Mesenchymal stem cell (in vitro differentiated cells and primary cell): ENCODE results near the gene TREX2.

Source experiments
- DNase-seq: peaks from one replicate; pipeline ENCODE4 v3.0.0-alpha.2; 2013
- H2AFZ ChIP-seq: one replicate; pipeline ENCODE4 v1.6.1; 2013; ENCODE audit warnings: low read depth, mild to moderate bottlenecking, control low read depth, inconsistent platforms, low read length, moderate library complexity
- H2AK5ac ChIP-seq: 2 replicates; pipeline ENCODE4 v1.6.1; 2013; ENCODE audit warnings: low read length, moderate library complexity, mild to moderate bottlenecking, inconsistent platforms; ENCODE audit not compliant: severe bottlenecking
- H2BK120ac ChIP-seq: one replicate; pipeline ENCODE4 v1.6.1; 2013; ENCODE audit warnings: low read depth, mild to moderate bottlenecking, inconsistent platforms, low read length, moderate library complexity
- H2BK12ac ChIP-seq, 2 experiments: one replicate each; pipeline ENCODE4 v1.6.1; 2013; ENCODE audit warnings: inconsistent platforms in 2 of 2, low read length in 2 of 2, mild to moderate bottlenecking in 2 of 2, moderate library complexity in 2 of 2, control low read depth in 1 of 2
- H2BK15ac ChIP-seq: one replicate; pipeline ENCODE4 v1.6.1; 2013; ENCODE audit warnings: mild to moderate bottlenecking, low read depth, inconsistent platforms; ENCODE audit not compliant: poor library complexity, severe bottlenecking
- H2BK5ac ChIP-seq: 2 replicates; pipeline ENCODE4 v1.6.1; 2013; ENCODE audit warnings: low read depth, mild to moderate bottlenecking, low read length, control low read depth, inconsistent platforms; ENCODE audit not compliant: poor library complexity, severe bottlenecking
- H3K14ac ChIP-seq, 2 experiments: one replicate each; pipeline ENCODE4 v1.6.1; 2013; ENCODE audit warnings: inconsistent platforms in 2 of 2, low read length in 2 of 2, control low read depth in 1 of 2, mild to moderate bottlenecking in 1 of 2, moderate library complexity in 1 of 2
- H3K18ac ChIP-seq, 2 experiments: one replicate each; pipeline ENCODE4 v1.6.1; 2013; ENCODE audit warnings: inconsistent platforms in 2 of 2, low read length in 2 of 2, control low read depth in 1 of 2, low read depth in 1 of 2, mild to moderate bottlenecking in 1 of 2
- H3K23ac ChIP-seq, 2 experiments: one replicate each; pipeline ENCODE4 v1.6.1; 2013; ENCODE audit warnings: inconsistent platforms in 2 of 2, low read length in 2 of 2, mild to moderate bottlenecking in 2 of 2, moderate library complexity in 2 of 2, control low read depth in 1 of 2
- H3K27ac ChIP-seq: 2 replicates; pipeline ENCODE4 v1.5.1; 2013; ENCODE audit warnings: mild to moderate bottlenecking, moderate library complexity, low read length, control low read depth, inconsistent platforms; ENCODE audit not compliant: poor library complexity, severe bottlenecking
- H3K27me3 ChIP-seq, 2 experiments: 2 replicates each; pipeline versions ENCODE4 v1.6.1 to v1.7.0; 2013; ENCODE audit warnings: low read length in 2 of 2, mild to moderate bottlenecking in 2 of 2, moderate library complexity in 2 of 2, control low read depth in 1 of 2, inconsistent platforms in 1 of 2; ENCODE audit not compliant: control insufficient read depth in 1 of 2, insufficient read depth in 1 of 2
- H3K36me3 ChIP-seq, 2 experiments: 2 replicates each; pipeline versions ENCODE4 v1.6.1 to v1.7.0; 2013; ENCODE audit warnings: low read length in 2 of 2, control low read depth in 1 of 2, inconsistent platforms in 1 of 2, low read depth in 1 of 2, mild to moderate bottlenecking in 1 of 2; ENCODE audit not compliant: insufficient read depth in 2 of 2, control insufficient read depth in 1 of 2
- H3K4ac ChIP-seq, 2 experiments: one replicate each; pipeline ENCODE4 v1.6.1; 2013; ENCODE audit warnings: inconsistent platforms in 2 of 2, low read length in 2 of 2, mild to moderate bottlenecking in 2 of 2, moderate library complexity in 2 of 2, control low read depth in 1 of 2, low read depth in 1 of 2
- H3K4me1 ChIP-seq: 2 replicates; pipeline ENCODE4 v1.6.1; 2013; ENCODE audit warnings: low read depth, low read length, control low read depth; ENCODE audit not compliant: control insufficient read depth, insufficient read depth
- H3K4me2 ChIP-seq: 2 replicates; pipeline ENCODE4 v1.6.1; 2013; ENCODE audit warnings: low read length, mild to moderate bottlenecking, inconsistent platforms; ENCODE audit not compliant: poor library complexity, severe bottlenecking
- H3K4me3 ChIP-seq, 2 experiments: 2 replicates each; pipeline versions ENCODE4 v1.5.1 to v1.7.0; 2013; ENCODE audit warnings: low read length in 2 of 2, mild to moderate bottlenecking in 2 of 2, control low read depth in 1 of 2, low read depth in 1 of 2; ENCODE audit not compliant: insufficient read depth in 1 of 2
- H3K79me1 ChIP-seq: replicated peaks from 2 replicates; pipeline ENCODE4 v1.6.1; 2013; ENCODE audit warnings: mild to moderate bottlenecking, control low read depth, low read length, inconsistent platforms; ENCODE audit not compliant: poor library complexity, severe bottlenecking
- H3K9ac ChIP-seq: 2 replicates; pipeline ENCODE4 v1.7.0; 2013; ENCODE audit warnings: mild to moderate bottlenecking, low read length, moderate library complexity
- H3K9me3 ChIP-seq: 2 replicates; pipeline ENCODE4 v1.7.0; 2013; ENCODE audit warnings: mild to moderate bottlenecking, low read length; ENCODE audit not compliant: control insufficient read depth
- H4K8ac ChIP-seq: one replicate; pipeline ENCODE4 v1.6.1; 2013; ENCODE audit warnings: inconsistent platforms, mild to moderate bottlenecking, low read length, moderate library complexity
- H4K91ac ChIP-seq: one replicate; pipeline ENCODE4 v1.6.1; 2013; ENCODE audit warnings: mild to moderate bottlenecking, low read length, inconsistent platforms
- WGBS: methylation state at CpG from one replicate; pipeline ENCODE4 v1.1.7; 2013; ENCODE audit warnings: mixed read lengths; 5-methylcytosine and 5-hydroxymethylcytosine counted together

TREX2 gene

GRCh38 chrX:153450949-153451277, 5.1 kb upstream of the TREX2 start:
- no peak overlapping the region for H2BK5ac ChIP-seq
- no peak overlapping the region for H4K91ac ChIP-seq
- H2BK12ac ChIP-seq, result no peak overlapping the region
- peaks cover 0 to 14% of the 10 kb centered on the region in 2 experiments for H3K27me3 ChIP-seq
- H3K4me1 ChIP-seq, result no peaks in the 10 kb centered on the region
- no peak overlapping the region for H3K18ac ChIP-seq
- H2AFZ ChIP-seq, result no peak overlapping the region
- no peaks in the 10 kb centered on the region for H3K9me3 ChIP-seq
- no peak for DNase-seq
- 96% methylated on average over 8 of the region's 8 CpGs for WGBS
- peaks cover 0 to 50% of the 10 kb centered on the region in 2 experiments for H3K36me3 ChIP-seq
- no peak overlapping the region for H3K4me3 ChIP-seq
- H3K79me1 ChIP-seq, result no peaks in the 10 kb centered on the region
- H2BK120ac ChIP-seq, result no peak overlapping the region
- no peak overlapping the region for H2BK15ac ChIP-seq
- H3K27ac ChIP-seq, result no peak overlapping the region
- H2AK5ac ChIP-seq, result no peak overlapping the region
- no peak overlapping the region for H4K8ac ChIP-seq
- no peak overlapping the region for H3K4me2 ChIP-seq
- no peak overlapping the region for H3K9ac ChIP-seq
- H3K23ac ChIP-seq, result no peak overlapping the region
- no peak overlapping the region for H3K4ac ChIP-seq
- no peak overlapping the region for H3K14ac ChIP-seq

- Histone ChIP-seq H3K79me1 (no peaks in the 10 kb centered on the region), H3K23ac (no peak overlapping the region), H3K4me1 (no peaks in the 10 kb centered on the region), H3K27me3 (peaks cover 0 to 14% of the 10 kb centered on the region in 2 experiments), H2BK120ac (no peak overlapping the region), H2AK5ac (no peak overlapping the region), H2BK5ac (no peak overlapping the region), H2BK12ac (no peak overlapping the region), H3K27ac (no peak overlapping the region), H4K8ac (no peak overlapping the region), H3K9me3 (no peaks in the 10 kb centered on the region), H3K36me3 (peaks cover 0 to 44% of the 10 kb centered on the region in 2 experiments), H2BK15ac (no peak overlapping the region), H3K4me2 (no peak overlapping the region), H3K9ac (no peak overlapping the region), H2AFZ (no peak overlapping the region), H3K14ac (no peak overlapping the region), H3K18ac (no peak overlapping the region), H3K4ac (no peak overlapping the region), H4K91ac (no peak overlapping the region), H3K4me3 (no peak overlapping the region)
- 97% methylated on average over 24 of the region's 26 CpGs for WGBS
- no peak for DNase-seq
These were observed 4.5 kb upstream of the TREX2 start for GRCh38 chrX:153450114-153450948.

GRCh38 chrX:153449368-153450113, 3.7 kb upstream of the TREX2 start:
- no peak overlapping the region for H3K27ac ChIP-seq
- no peak overlapping the region for H2AFZ ChIP-seq
- WGBS, result 95% methylated on average over 11 of the region's 15 CpGs
- H2BK120ac ChIP-seq, result no peak overlapping the region
- no peak overlapping the region for H2BK15ac ChIP-seq
- H3K79me1 ChIP-seq, result no peaks in the 10 kb centered on the region
- no peak overlapping the region for H4K91ac ChIP-seq
- H3K4me1 ChIP-seq, result no peaks in the 10 kb centered on the region
- H3K14ac ChIP-seq, result no peak overlapping the region
- H2BK5ac ChIP-seq, result no peak overlapping the region
- no peak overlapping the region for H3K4me2 ChIP-seq
- peaks cover 0 to 14% of the 10 kb centered on the region in 2 experiments for H3K27me3 ChIP-seq
- H2AK5ac ChIP-seq, result no peak overlapping the region
- no peak overlapping the region for H3K23ac ChIP-seq
- no peak overlapping the region for H2BK12ac ChIP-seq
- H3K9ac ChIP-seq, result no peak overlapping the region
- no peak overlapping the region for H3K4me3 ChIP-seq
- H3K9me3 ChIP-seq, result no peaks in the 10 kb centered on the region
- H3K4ac ChIP-seq, result no peak overlapping the region
- H3K36me3 ChIP-seq, result peaks cover 0 to 43% of the 10 kb centered on the region in 2 experiments
- H3K18ac ChIP-seq, result no peak overlapping the region
- no peak overlapping the region for H4K8ac ChIP-seq
- DNase-seq, result no peak

- Histone ChIP-seq H2BK12ac (no peak overlapping the region), H3K14ac (no peak overlapping the region), H4K8ac (no peak overlapping the region), H2AK5ac (no peak overlapping the region), H2BK120ac (no peak overlapping the region), H2AFZ (no peak overlapping the region), H3K27ac (no peak overlapping the region), H3K4me3 (no peak overlapping the region), H4K91ac (no peak overlapping the region), H2BK15ac (no peak overlapping the region), H3K4me1 (no peaks in the 10 kb centered on the region), H3K4ac (no peak overlapping the region), H3K23ac (no peak overlapping the region), H3K79me1 (no peaks in the 10 kb centered on the region), H3K36me3 (peaks cover 0 to 39% of the 10 kb centered on the region in 2 experiments), H2BK5ac (no peak overlapping the region), H3K4me2 (no peak overlapping the region), H3K27me3 (peaks cover 0 to 14% of the 10 kb centered on the region in 2 experiments), H3K9ac (no peak overlapping the region), H3K18ac (no peak overlapping the region), H3K9me3 (no peaks in the 10 kb centered on the region)
- 99% methylated on average over 17 of the region's 21 CpGs for WGBS
- no peak for DNase-seq
These were observed 2.9 kb upstream of the TREX2 start for GRCh38 chrX:153448556-153449367.
